Measurements from ENCODE around the gene RNF217. TPM values are rescaled to one million over a fixed set of nuclear protein-coding genes. Genes with fewer than 3 reads are reported as not detected.
"Not testable (repeated sequence)": the region's sequence is repeated elsewhere in the genome, so short reads cannot be mapped to it uniquely, and the experiment has no call there.

RNF217 gene
- polyA plus RNA-seq, 4 donors = 12.1 to 19.8 (median 16.7) TPM

GRCh38 chr6:125048274-125048673, 86.0 kb downstream of the RNF217 start:
- no peak for DNase-seq (ENCODE audit: low read depth in 4 of 4, low spot score in 2 of 4)

- peak; percentile 28 to 51 (median 40) for DNase-seq (ENCODE audit: low read depth in 4 of 4, low spot score in 2 of 4)
Observed at GRCh38 chr6:125050663-125051318, 88.6 kb downstream of the RNF217 start.

GRCh38 chr6:125053809-125054208, 91.6 kb downstream of the RNF217 start:
- no peak for DNase-seq (ENCODE audit: low read depth in 4 of 4, low spot score in 2 of 4)

- no peak for DNase-seq (ENCODE audit: low read depth in 4 of 4, low spot score in 2 of 4)
Observed at GRCh38 chr6:125054331-125054730, 92.1 kb downstream of the RNF217 start.

- DNase-seq (ENCODE audit: low read depth in 4 of 4, low spot score in 2 of 4) = no peak
Observed at GRCh38 chr6:125057392-125058246, 95.4 kb downstream of the RNF217 start.

GRCh38 chr6:125058546-125058945, 96.3 kb downstream of the RNF217 start:
- DNase-seq (ENCODE audit: low read depth in 4 of 4, low spot score in 2 of 4) = no peak

GRCh38 chr6:125063307-125063706, 101.1 kb downstream of the RNF217 start:
- DNase-seq (ENCODE audit: low read depth in 4 of 4, low spot score in 2 of 4) = no peak

- DNase-seq (ENCODE audit: low read depth in 4 of 4, low spot score in 2 of 4) = no peak
Observed at GRCh38 chr6:125066140-125066539, 103.9 kb downstream of the RNF217 start.

- no peak for DNase-seq (ENCODE audit: low read depth in 4 of 4, low spot score in 2 of 4)
Observed at GRCh38 chr6:125066964-125067363, 104.7 kb downstream of the RNF217 start.

GRCh38 chr6:125067552-125067951, 105.3 kb downstream of the RNF217 start:
- no peak for DNase-seq (ENCODE audit: low read depth in 4 of 4, low spot score in 2 of 4)

- DNase-seq (ENCODE audit: low read depth in 4 of 4, low spot score in 2 of 4) = no peak
Observed at GRCh38 chr6:125073071-125073470, 110.8 kb downstream of the RNF217 start.

- no peak for DNase-seq (ENCODE audit: low read depth in 4 of 4, low spot score in 2 of 4)
Observed at GRCh38 chr6:125074120-125074519, 111.9 kb downstream of the RNF217 start.

- not testable (repeated sequence) for DNase-seq (ENCODE audit: low read depth in 4 of 4, low spot score in 2 of 4)
Observed at GRCh38 chr6:125075073-125075472, 112.8 kb downstream of the RNF217 start.

GRCh38 chr6:125075741-125076481, 113.7 kb downstream of the RNF217 start:
- DNase-seq (ENCODE audit: low read depth in 4 of 4, low spot score in 2 of 4) = no peak

- DNase-seq (ENCODE audit: low read depth in 4 of 4, low spot score in 2 of 4) = no peak
Observed at GRCh38 chr6:125076482-125076742, 114.2 kb downstream of the RNF217 start.

- no peak for DNase-seq (ENCODE audit: low read depth in 4 of 4, low spot score in 2 of 4)
Observed at GRCh38 chr6:125077453-125077852, 115.2 kb downstream of the RNF217 start.

GRCh38 chr6:125078602-125079321, 116.5 kb downstream of the RNF217 start:
- DNase-seq (ENCODE audit: low read depth in 4 of 4, low spot score in 2 of 4) = no peak

GRCh38 chr6:125082908-125083683, 120.9 kb downstream of the RNF217 start:
- DNase-seq (ENCODE audit: low read depth in 4 of 4, low spot score in 2 of 4) = no peak

- DNase-seq (ENCODE audit: low read depth in 4 of 4, low spot score in 2 of 4) = no peak
Observed at GRCh38 chr6:125083684-125083990, 121.4 kb downstream of the RNF217 start.

GRCh38 chr6:125086716-125087115, 124.5 kb downstream of the RNF217 start:
- DNase-seq (ENCODE audit: low read depth in 4 of 4, low spot score in 2 of 4) = no peak

Data from left renal cortex interstitium (tissue), 4 donors.